ENCODE results near the gene APBA1. TPM values are rescaled to one million over a fixed set of nuclear protein-coding genes. Genes with fewer than 3 reads are reported as not detected.

Gene APBA1
- polyA plus RNA-seq, 3 donors, result 1.6 TPM; not detected in 2

DNA sequence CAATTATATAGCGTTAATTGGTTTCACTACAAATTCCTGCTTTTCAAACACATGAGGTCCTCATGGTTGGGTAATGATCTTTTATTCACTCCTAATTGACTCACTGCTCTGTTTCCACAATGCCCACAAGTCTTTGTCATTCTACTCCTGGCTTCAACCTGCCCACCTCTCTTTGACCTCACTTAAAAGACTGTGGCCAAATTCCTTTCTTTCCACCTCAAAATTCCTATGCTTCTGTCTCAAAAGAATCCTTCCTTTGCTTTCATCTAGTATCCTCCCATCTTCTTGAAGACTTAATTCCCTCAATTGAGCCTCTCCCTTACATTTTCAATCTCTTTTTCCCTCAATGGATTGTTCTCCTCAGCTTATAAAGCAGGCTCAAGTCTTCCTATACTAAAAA lies 4.9 kb downstream of the APBA1 start:
- Histone ChIP-seq H3K27ac (ENCODE audit: low read depth in 1 of 2, low read length in 2 of 2) (no peak overlapping the region), H3K79me2 (ENCODE audit: insufficient read depth, low read length) (no peaks in the 10 kb centered on the region), H3K4me2 (replicated peaks; ENCODE audit: extremely low read depth, low read length, poor library complexity, severe bottlenecking) (no peak overlapping the region), H3K4me1 (ENCODE audit: control insufficient read depth in 1 of 2, insufficient read depth in 2 of 2, low read length in 2 of 2) (peaks cover 10 to 12% of the 10 kb centered on the region in 2 donors), H2AFZ (ENCODE audit: insufficient read depth, low read depth, low read length, poor library complexity, severe bottlenecking) (no peak overlapping the region), H3K27me3 (ENCODE audit: control insufficient read depth in 2 of 2, insufficient read depth in 2 of 2, low read length in 2 of 2) (peaks cover 2 to 12% of the 10 kb centered on the region in 2 donors), H3K36me3 (replicated peaks in 1 of 2; ENCODE audit: control insufficient read depth in 1 of 2, insufficient read depth in 2 of 2, low read length in 2 of 2) (no peaks in the 10 kb centered on the region), H3K9ac (ENCODE audit: insufficient read depth, low read length, poor library complexity, severe bottlenecking) (no peak overlapping the region), H4K20me1 (ENCODE audit: insufficient read depth, low read length) (no peaks in the 10 kb centered on the region), H3K4me3 (replicated peaks in 1 of 3; ENCODE audit: low read depth in 2 of 3, low read length in 3 of 3) (no peak overlapping the region), H3K9me3 (replicated peaks in 1 of 2; ENCODE audit: control insufficient read depth in 1 of 2, insufficient read depth in 1 of 2, low read length in 2 of 2) (no peaks in the 10 kb centered on the region)
- WGBS (ENCODE audit: insufficient coverage), result no CpG with 5 or more reads among the region's 1 CpG
- no peak for TF ChIP-seq CTCF (IDR thresholded peaks at IDR 0.05)
- Mint-ChIP-seq H3K4me1 (peaks cover 11% of the 10 kb centered on the region), H3K4me3 (no peak overlapping the region), H3K27me3 (ENCODE audit: low read depth in 3 of 3) (peaks cover 13 to 16% (median 15%) of the 10 kb centered on the region in 3 donors), H3K36me3 (no peaks in the 10 kb centered on the region), H3K27ac (no peak overlapping the region), H3K9me3 (no peaks in the 10 kb centered on the region)
- intact Hi-C loops (cut with micrococcal nuclease), result no loop called here
- no peak for DNase-seq

DNA sequence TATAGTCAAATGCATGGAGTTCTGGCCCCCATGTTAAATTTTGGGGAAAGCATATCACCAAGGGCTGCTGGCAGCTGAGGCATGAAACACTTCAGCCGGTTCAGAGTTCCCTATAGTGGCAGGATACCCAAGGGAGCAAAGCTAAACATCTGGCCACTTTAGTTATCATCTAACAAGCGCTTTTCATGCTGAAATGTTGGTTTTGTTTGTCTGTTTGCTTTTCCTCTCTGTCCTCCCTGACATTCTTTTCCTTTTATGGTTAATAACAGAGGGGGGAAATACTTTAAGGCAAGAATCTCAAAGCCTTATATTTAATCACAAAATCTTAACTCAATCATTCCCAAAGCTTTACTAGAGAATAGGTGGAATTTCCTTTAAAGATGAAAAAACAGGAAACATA lies 11.9 kb downstream of the APBA1 start:
- peaks cover 0 to 1% (median 0%) of the 10 kb centered on the region in 7 donors for H3K9me3 Mint-ChIP-seq
- no peaks in the 10 kb centered on the region for H3K36me3 ChIP-seq (replicated peaks in 1 of 2; ENCODE audit: control insufficient read depth in 1 of 2, insufficient read depth in 2 of 2, low read length in 2 of 2)

More for the DNA sequence above, 11.9 kb downstream of the APBA1 start:
- H3K27ac Mint-ChIP-seq, result no peak overlapping the region
- Histone ChIP-seq H3K79me2 (ENCODE audit: insufficient read depth, low read length) (no peaks in the 10 kb centered on the region), H4K20me1 (ENCODE audit: insufficient read depth, low read length) (no peaks in the 10 kb centered on the region), H3K27ac (ENCODE audit: low read depth in 1 of 2, low read length in 2 of 2) (no peak overlapping the region), H3K9me3 (replicated peaks in 1 of 2; ENCODE audit: control insufficient read depth in 1 of 2, insufficient read depth in 1 of 2, low read length in 2 of 2) (no peaks in the 10 kb centered on the region), H3K27me3 (ENCODE audit: control insufficient read depth in 2 of 2, insufficient read depth in 2 of 2, low read length in 2 of 2) (no peaks in the 10 kb centered on the region), H2AFZ (ENCODE audit: insufficient read depth, low read depth, low read length, poor library complexity, severe bottlenecking) (no peak overlapping the region), H3K4me2 (replicated peaks; ENCODE audit: extremely low read depth, low read length, poor library complexity, severe bottlenecking) (no peak overlapping the region), H3K9ac (ENCODE audit: insufficient read depth, low read length, poor library complexity, severe bottlenecking) (no peak overlapping the region), H3K4me1 (ENCODE audit: control insufficient read depth in 1 of 2, insufficient read depth in 2 of 2, low read length in 2 of 2) (no peaks in the 10 kb centered on the region), H3K4me3 (replicated peaks in 1 of 3; ENCODE audit: low read depth in 2 of 3, low read length in 3 of 3) (no peak overlapping the region)
- no peak overlapping the region for H3K4me3 Mint-ChIP-seq
- H3K36me3 Mint-ChIP-seq, result no peaks in the 10 kb centered on the region
- intact Hi-C loops (cut with micrococcal nuclease), result no loop called here
- H3K27me3 Mint-ChIP-seq (ENCODE audit: low read depth in 3 of 3), result peaks cover 0 to 7% (median 4%) of the 10 kb centered on the region in 3 donors
- no peak for TF ChIP-seq CTCF (IDR thresholded peaks at IDR 0.05)
- no peak for DNase-seq
- no CpG with 5 or more reads among the region's 2 CpGs for WGBS (ENCODE audit: insufficient coverage)
- H3K4me1 Mint-ChIP-seq, result no peaks in the 10 kb centered on the region
